IMR-90 (cell line): ENCODE measurements around the gene SMOC1.

Source experiments
- RCOR1 ChIP-seq: IDR thresholded peaks from 2 replicates; pipeline ENCODE4 v1.6.1; 2012; ENCODE audit warnings: mild to moderate bottlenecking, low read length, improper control_type of control experiment; ENCODE audit not compliant: insufficient replicate concordance
- TF ChIP-seq, protein P1 (sequence below): conservative IDR thresholded peaks from 2 replicates; pipeline ENCODE4 v1.5.1; 2012; ENCODE audit warnings: mild to moderate bottlenecking, low read depth, low read length, improper control_type of control experiment

DNA sequence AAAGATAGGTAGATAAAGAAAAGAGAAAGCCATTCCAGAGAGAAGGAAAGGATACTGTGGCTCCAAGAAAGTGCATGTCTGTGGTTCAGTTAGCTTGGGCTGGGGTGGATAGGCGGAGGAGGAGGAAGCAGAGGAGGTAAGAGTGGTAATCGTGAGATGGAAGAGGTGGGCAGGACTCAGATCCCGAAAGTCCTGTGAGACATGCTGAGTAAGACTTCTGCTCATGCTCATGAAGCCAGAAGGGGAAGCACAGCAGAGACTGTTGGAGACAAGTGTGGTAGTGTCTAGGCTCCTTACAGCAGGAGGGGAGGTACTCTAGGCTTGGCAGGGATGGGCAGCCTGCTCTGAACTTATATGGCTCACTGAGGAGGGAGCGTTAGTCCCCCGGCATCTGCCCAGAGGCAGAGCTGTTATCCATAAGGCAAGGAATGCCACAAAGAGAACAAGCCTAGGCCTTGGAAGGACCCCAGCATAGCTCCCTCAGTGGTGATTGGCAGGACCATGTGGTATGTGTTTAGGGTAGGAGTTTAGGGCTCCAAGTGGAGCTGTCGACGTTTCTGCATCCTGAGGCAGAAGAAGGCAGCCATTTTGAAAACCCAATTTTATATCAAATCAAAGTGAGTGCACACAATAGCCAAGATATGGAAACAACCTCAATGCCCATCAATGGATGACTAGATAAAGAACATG is 135.3 kb downstream of the SMOC1 start:
- TF ChIP-seq, protein P1, sequence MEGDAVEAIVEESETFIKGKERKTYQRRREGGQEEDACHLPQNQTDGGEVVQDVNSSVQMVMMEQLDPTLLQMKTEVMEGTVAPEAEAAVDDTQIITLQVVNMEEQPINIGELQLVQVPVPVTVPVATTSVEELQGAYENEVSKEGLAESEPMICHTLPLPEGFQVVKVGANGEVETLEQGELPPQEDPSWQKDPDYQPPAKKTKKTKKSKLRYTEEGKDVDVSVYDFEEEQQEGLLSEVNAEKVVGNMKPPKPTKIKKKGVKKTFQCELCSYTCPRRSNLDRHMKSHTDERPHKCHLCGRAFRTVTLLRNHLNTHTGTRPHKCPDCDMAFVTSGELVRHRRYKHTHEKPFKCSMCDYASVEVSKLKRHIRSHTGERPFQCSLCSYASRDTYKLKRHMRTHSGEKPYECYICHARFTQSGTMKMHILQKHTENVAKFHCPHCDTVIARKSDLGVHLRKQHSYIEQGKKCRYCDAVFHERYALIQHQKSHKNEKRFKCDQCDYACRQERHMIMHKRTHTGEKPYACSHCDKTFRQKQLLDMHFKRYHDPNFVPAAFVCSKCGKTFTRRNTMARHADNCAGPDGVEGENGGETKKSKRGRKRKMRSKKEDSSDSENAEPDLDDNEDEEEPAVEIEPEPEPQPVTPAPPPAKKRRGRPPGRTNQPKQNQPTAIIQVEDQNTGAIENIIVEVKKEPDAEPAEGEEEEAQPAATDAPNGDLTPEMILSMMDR = no peak
- TF ChIP-seq RCOR1 = no peak
